Psoas muscle (tissue), 8 donors: ENCODE measurements around the gene PTPN7. TPM values are rescaled to one million over a fixed set of nuclear protein-coding genes. Genes with fewer than 3 reads are reported as not detected.

Experiments used
- ATAC-seq, 4 donors: fragments of 200-7000 bp; cut with Tn5 transposase; one replicate each; pipeline ENCODE4 v1.9.1; 2020; ENCODE audit warnings: moderate library complexity in 3 of 4, mild to moderate bottlenecking in 2 of 4
- DNase-seq, 2 donors: peaks; one replicate each; pipeline ENCODE4 v3.0.0-alpha.2; 2020
- H3K27ac ChIP-seq: fragments of 200-600 bp; one replicate; pipeline ENCODE4 v1.8.0; 2022
- H3K27me3 ChIP-seq, 3 donors: fragments of 200-600 bp in 1 of 3; one replicate each; pipeline versions ENCODE4 v1.6.1 to v1.8.0; 2013 to 2022; ENCODE audit warnings: low read length in 2 of 3, mild to moderate bottlenecking in 2 of 3, moderate library complexity in 1 of 3; ENCODE audit not compliant: insufficient read depth in 3 of 3
- H3K36me3 ChIP-seq, 2 donors: fragments of 200-600 bp in 1 of 2; one replicate each; pipeline versions ENCODE4 v1.6.1 to v1.8.0; 2013 to 2022; ENCODE audit warnings: low read depth in 1 of 2, mild to moderate bottlenecking in 1 of 2, moderate library complexity in 1 of 2; ENCODE audit not compliant: insufficient read depth in 1 of 2
- H3K4me1 ChIP-seq: fragments of 200-600 bp; one replicate; pipeline ENCODE4 v1.8.0; 2022
- H3K4me3 ChIP-seq: fragments of 200-600 bp; one replicate; pipeline ENCODE4 v1.8.0; 2022; ENCODE audit warnings: mild to moderate bottlenecking
- H3K9me3 ChIP-seq: fragments of 200-600 bp; one replicate; pipeline ENCODE4 v1.8.0; 2022
- WGBS, 3 donors: extraction: QIAGEN DNeasy Blood & Tissue Kit; methylation state at CpG; one replicate each; pipeline versions ENCODE4 v1.1.6 to v1.1.7; 2013; 5-methylcytosine and 5-hydroxymethylcytosine counted together
- intact Hi-C, 2 donors: fragments of 100-400 bp; cut with DNase I; formaldehyde crosslinking; loops; one replicate each; pipeline versions ENCODE4 v1.11.0 to v1.14.2; 2022
- polyA plus RNA-seq, 3 donors: library from polyadenylated mRNA; stranded (reverse); fragments of 200-250 nt; gene quantifications; one replicate each; pipeline ENCODE4 v1.2.3, GENCODE V29; 2013
- total RNA-seq, 4 donors: library from RNA; stranded (reverse); fragmentation: NEBNext Ultra II Directional in 2 of 4; extraction: Animal tissue kit (Norgen Biotek cat#: 25700) in 2 of 4; gene quantifications; one replicate each; pipeline versions ENCODE4 v1.2.1 to v1.2.4, GENCODE V29; 2021 to 2023
- TF ChIP-seq, protein P1 (sequence below): fragments of 200-600 bp; IDR thresholded peaks from one replicate; pipeline ENCODE4 v1.8.0; 2022; ENCODE audit warnings: antibody characterized with exemption
- donor health status: healthy with polysubstance abuse.
- donor health status: DM: no; HTN: no; CAD: no; lungs with moderate emphysema.
- donor health status: Bipolar disorder and iron deficiency.
- donor health status: healthy.
- donor health status: DM: yes; HTN: yes; CAD: no.
- donor health status: DM: no; HTN: no; CAD: no.
- donor health status: DM: no; HTN: no; CAD: no.
- donor health status: DM: yes; HTN: yes; CAD: no.

PTPN7 gene
- total and polyA plus RNA-seq, 7 donors = 0.10 to 1.0 (median 0.32) TPM

- Histone ChIP-seq H3K4me3 (no peak overlapping the region), H3K36me3 (no peaks in the 10 kb centered on the region), H3K27ac (no peak overlapping the region), H3K9me3 (no peaks in the 10 kb centered on the region), H3K27me3 (no peaks in the 10 kb centered on the region), H3K4me1 (no peaks in the 10 kb centered on the region)
- WGBS, 3 donors = 88 to 91% (median 90%) methylated on average over 25 to 29 of the region's 29 CpGs
- TF ChIP-seq, protein P1, sequence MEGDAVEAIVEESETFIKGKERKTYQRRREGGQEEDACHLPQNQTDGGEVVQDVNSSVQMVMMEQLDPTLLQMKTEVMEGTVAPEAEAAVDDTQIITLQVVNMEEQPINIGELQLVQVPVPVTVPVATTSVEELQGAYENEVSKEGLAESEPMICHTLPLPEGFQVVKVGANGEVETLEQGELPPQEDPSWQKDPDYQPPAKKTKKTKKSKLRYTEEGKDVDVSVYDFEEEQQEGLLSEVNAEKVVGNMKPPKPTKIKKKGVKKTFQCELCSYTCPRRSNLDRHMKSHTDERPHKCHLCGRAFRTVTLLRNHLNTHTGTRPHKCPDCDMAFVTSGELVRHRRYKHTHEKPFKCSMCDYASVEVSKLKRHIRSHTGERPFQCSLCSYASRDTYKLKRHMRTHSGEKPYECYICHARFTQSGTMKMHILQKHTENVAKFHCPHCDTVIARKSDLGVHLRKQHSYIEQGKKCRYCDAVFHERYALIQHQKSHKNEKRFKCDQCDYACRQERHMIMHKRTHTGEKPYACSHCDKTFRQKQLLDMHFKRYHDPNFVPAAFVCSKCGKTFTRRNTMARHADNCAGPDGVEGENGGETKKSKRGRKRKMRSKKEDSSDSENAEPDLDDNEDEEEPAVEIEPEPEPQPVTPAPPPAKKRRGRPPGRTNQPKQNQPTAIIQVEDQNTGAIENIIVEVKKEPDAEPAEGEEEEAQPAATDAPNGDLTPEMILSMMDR = no peak
- ATAC-seq = no peak
- no peak for DNase-seq
- intact Hi-C loops = no loop called here
These were observed 16.8 kb upstream of the PTPN7 start for GRCh38 chr1:202176949-202177927.

GRCh38 chr1:202173993-202174392 is 13.6 kb upstream of the PTPN7 start:
- H3K4me1 ChIP-seq = no peaks in the 10 kb centered on the region
- DNase-seq (no peak), ATAC-seq (no peak)
- 76 to 88% (median 78%) methylated on average over 7 of the region's 7 CpGs for WGBS, 3 donors
- intact Hi-C loops = no loop called here
- TF ChIP-seq, protein P1 = no peak
- H3K9me3 ChIP-seq = no peaks in the 10 kb centered on the region
- H3K4me3 ChIP-seq = no peak overlapping the region
- no peaks in the 10 kb centered on the region for H3K36me3 ChIP-seq
- H3K27ac ChIP-seq = no peak overlapping the region
- H3K27me3 ChIP-seq = no peaks in the 10 kb centered on the region

DNA sequence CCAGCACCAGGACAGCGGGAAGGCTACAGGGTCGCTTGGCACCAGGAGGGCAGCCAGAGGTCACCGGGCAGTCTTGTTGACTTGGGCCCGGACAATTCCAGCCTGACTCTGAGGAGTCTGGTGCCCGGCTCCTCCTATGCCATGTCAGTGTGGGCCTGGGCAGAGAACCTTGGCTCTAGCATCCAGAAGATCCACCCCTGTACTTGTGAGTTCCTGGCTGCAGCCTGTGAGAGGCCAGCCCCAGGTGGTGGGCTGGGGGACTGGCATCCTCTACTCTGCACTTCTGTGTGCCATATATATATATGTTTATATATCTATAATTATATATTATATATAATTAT is 11.6 kb upstream of the PTPN7 start:
- peak in 1 of 4 donors; percentile 40 for ATAC-seq
- 69 to 81% (median 78%) methylated on average over 5 of the region's 5 CpGs for WGBS, 3 donors
- H3K27ac ChIP-seq = no peak overlapping the region
- intact Hi-C loops = no loop called here
- no peaks in the 10 kb centered on the region for H3K9me3 ChIP-seq
- TF ChIP-seq, protein P1 = no peak
- no peaks in the 10 kb centered on the region for H3K36me3 ChIP-seq
- H3K4me1 ChIP-seq = no peaks in the 10 kb centered on the region
- peaks cover 0 to 2% (median 0%) of the 10 kb centered on the region in 3 donors for H3K27me3 ChIP-seq
- DNase-seq = no peak
- no peak overlapping the region for H3K4me3 ChIP-seq

DNA sequence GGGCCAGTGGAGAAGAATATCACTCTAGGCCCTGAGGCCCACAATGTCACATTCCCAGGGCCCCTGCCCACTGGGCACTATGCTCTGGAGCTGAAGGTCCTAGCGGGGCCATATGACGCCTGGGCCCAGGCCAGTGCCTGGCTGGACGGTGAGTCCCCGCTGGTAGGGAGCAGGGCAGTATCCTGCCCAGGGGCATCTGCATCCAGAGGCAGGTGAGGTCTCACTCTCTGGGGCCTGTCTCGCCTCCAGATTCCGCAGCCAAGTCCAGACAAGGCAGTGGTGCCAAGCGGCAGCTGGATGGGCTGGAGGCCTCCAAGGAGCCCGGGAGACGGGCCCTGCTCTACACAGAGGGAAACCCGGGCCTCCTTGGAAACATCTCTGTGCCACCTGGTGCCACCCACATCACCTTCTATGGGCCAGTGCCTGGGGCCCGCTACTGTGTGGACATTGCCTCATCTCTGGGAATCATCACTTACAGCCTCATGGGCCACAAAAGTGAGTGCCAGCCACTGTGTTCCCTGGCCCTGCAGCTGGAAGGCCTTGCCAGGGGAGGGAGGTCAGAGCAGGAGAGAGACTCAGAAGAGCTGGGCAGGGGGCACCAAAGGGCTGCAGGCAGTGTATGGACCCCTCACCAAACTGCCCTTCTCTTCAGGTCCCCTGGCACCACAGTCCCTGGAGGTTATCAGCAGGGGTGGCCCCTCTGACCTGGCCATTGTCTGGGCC is 11.1 kb upstream of the PTPN7 start:
- TF ChIP-seq, protein P1 = no peak
- Histone ChIP-seq H3K27me3 (peaks cover 0 to 2% (median 0%) of the 10 kb centered on the region in 3 donors), H3K4me3 (no peak overlapping the region), H3K36me3 (no peaks in the 10 kb centered on the region), H3K27ac (no peak overlapping the region), H3K9me3 (no peaks in the 10 kb centered on the region), H3K4me1 (no peaks in the 10 kb centered on the region)
- 74 to 91% (median 78%) methylated on average over 11 of the region's 11 CpGs for WGBS, 3 donors
- ATAC-seq = peak in 2 of 4 donors; percentile 14 to 42
- intact Hi-C loops = no loop called here
- no peak for DNase-seq
